HEK293 (cell line): ENCODE results near the gene NUAK1.
A peak's percentile ranks its signal among the peaks of the same experiment; 100 is the strongest.

Experiments
- CTCF ChIA-PET: fragments of 350-600 bp; formaldehyde crosslinking; extraction: SDS; loops from one replicate; lab custom pipeline; 2021; ENCODE audit warnings: antibody characterized with exemption; lab: Yijun Ruan, JAX
- POLR2A ChIA-PET: fragments of 300-600 bp; formaldehyde crosslinking; extraction: SDS; loops from one replicate; lab custom pipeline; 2020; ENCODE audit warnings: antibody characterized with exemption, inconsistent platforms; lab: Yijun Ruan, JAX
- H3K27ac ChIP-seq: fragments of 200-500 bp; sonication (Bioruptor generic); 2 replicates; pipeline ENCODE4 v1.5.1; 2014; ENCODE audit warnings: low read depth, low read length, control low read depth, inconsistent platforms; ENCODE audit errors: extremely low read depth
- H3K36me3 ChIP-seq, 2 experiments: fragments of 200-500 bp in 1 of 2; sonication (Bioruptor generic) in 1 of 2; 1 replicate in 1 of 2; 2 replicates in 1 of 2; pipeline ENCODE4 v1.5.1; 2014 to 2017; ENCODE audit warnings: inconsistent platforms in 2 of 2, low read length in 2 of 2; ENCODE audit not compliant: control insufficient read depth in 2 of 2, insufficient read depth in 1 of 2
- H3K4me1 ChIP-seq: fragments of 200-500 bp; sonication (Bioruptor generic); 2 replicates; pipeline ENCODE4 v1.5.1; 2014; ENCODE audit warnings: mild to moderate bottlenecking, low read length, inconsistent platforms; ENCODE audit not compliant: control insufficient read depth, insufficient read depth
- H3K4me3 ChIP-seq: 2 replicates; pipeline ENCODE4 v1.5.1; 2011; ENCODE audit warnings: low read depth, mild to moderate bottlenecking, control low read depth, low read length, moderate library complexity
- H3K9me3 ChIP-seq: fragments of 200-500 bp; sonication (Bioruptor generic); 2 replicates; pipeline ENCODE4 v1.5.1; 2014; ENCODE audit warnings: low read depth, low read length, inconsistent platforms; ENCODE audit not compliant: control insufficient read depth, insufficient read depth
- BCL11A ChIP-seq: fragments of 450-650 bp; formaldehyde crosslinking; IDR thresholded peaks from 2 replicates; pipeline ENCODE4 v1.5.1; 2016; ENCODE audit warnings: low read depth, missing biosample characterization, missing genetic modification characterization
- BCL6B ChIP-seq: fragments of 450-650 bp; formaldehyde crosslinking; IDR thresholded peaks from 2 replicates; pipeline ENCODE4 v1.5.1; 2017; ENCODE audit warnings: missing biosample characterization, missing genetic modification characterization
- FEZF1 ChIP-seq: fragments of 450-650 bp; formaldehyde crosslinking; IDR thresholded peaks from 2 replicates; pipeline ENCODE4 v1.5.1; 2016; ENCODE audit warnings: missing biosample characterization, missing genetic modification characterization
- OSR2 ChIP-seq: fragments of 450-650 bp; formaldehyde crosslinking; IDR thresholded peaks from 2 replicates; pipeline ENCODE4 v1.5.1; 2016; ENCODE audit warnings: missing biosample characterization, missing genetic modification characterization
- REST ChIP-seq: fragments of 450-650 bp; formaldehyde crosslinking; IDR thresholded peaks from 2 replicates; pipeline ENCODE4 v1.5.1; 2016; ENCODE audit warnings: missing biosample characterization, missing genetic modification characterization
- ZBTB26 ChIP-seq: fragments of 450-650 bp; formaldehyde crosslinking; optimal IDR thresholded peaks from 2 replicates; pipeline ENCODE3; 2016; ENCODE audit warnings: missing biosample characterization, mild to moderate bottlenecking, missing genetic modification characterization
- ZBTB48 ChIP-seq: fragments of 450-650 bp; formaldehyde crosslinking; IDR thresholded peaks from 2 replicates; pipeline ENCODE4 v1.5.1; 2016; ENCODE audit warnings: missing biosample characterization, missing genetic modification characterization
- ZNF157 ChIP-seq: fragments of 450-650 bp; formaldehyde crosslinking; IDR thresholded peaks from 2 replicates; pipeline ENCODE4 v1.5.1; 2016; ENCODE audit warnings: missing biosample characterization, missing genetic modification characterization
- ZNF16 ChIP-seq: fragments of 450-650 bp; formaldehyde crosslinking; IDR thresholded peaks from 2 replicates; pipeline ENCODE4 v1.5.1; 2016; ENCODE audit warnings: low read depth, missing biosample characterization, missing genetic modification characterization
- ZNF184 ChIP-seq: fragments of 450-650 bp; IDR thresholded peaks from 2 replicates; pipeline ENCODE4 v1.5.1; 2018; ENCODE audit warnings: missing biosample characterization, mild to moderate bottlenecking, missing genetic modification characterization
- ZNF274 ChIP-seq, 2 experiments: fragments of 200-500 bp in 1 of 2; fragments of 450-650 bp in 1 of 2; sonication (Bioruptor generic) in 1 of 2; formaldehyde crosslinking in 1 of 2; IDR thresholded peaks; 2 replicates each; pipeline versions ENCODE4 v1.5.1 to v1.6.1; 2014 to 2016; ENCODE audit warnings: borderline replicate concordance in 1 of 2, inconsistent platforms in 1 of 2, low read length in 1 of 2, missing biosample characterization in 1 of 2, missing genetic modification characterization in 1 of 2
- ZNF324 ChIP-seq: fragments of 450-650 bp; formaldehyde crosslinking; IDR thresholded peaks from 2 replicates; pipeline ENCODE4 v1.5.1; 2016; ENCODE audit warnings: missing biosample characterization, missing genetic modification characterization
- ZNF391 ChIP-seq: fragments of 450-650 bp; formaldehyde crosslinking; IDR thresholded peaks from 2 replicates; pipeline ENCODE4 v1.5.1; 2016; ENCODE audit warnings: low read depth, missing biosample characterization, missing genetic modification characterization, borderline replicate concordance
- ZNF48 ChIP-seq: fragments of 450-650 bp; formaldehyde crosslinking; IDR thresholded peaks from 2 replicates; pipeline ENCODE4 v1.5.1; 2016; ENCODE audit warnings: missing biosample characterization, missing genetic modification characterization
- ZNF639 ChIP-seq: fragments of 450-650 bp; formaldehyde crosslinking; IDR thresholded peaks from 2 replicates; pipeline ENCODE4 v1.5.1; 2016; ENCODE audit warnings: missing biosample characterization, missing genetic modification characterization
- ZNF830 ChIP-seq: fragments of 450-650 bp; IDR thresholded peaks from 2 replicates; pipeline ENCODE4 v1.5.0; 2018; ENCODE audit warnings: missing biosample characterization, missing genetic modification characterization, low read depth, mild to moderate bottlenecking, moderate library complexity
- ZNF843 ChIP-seq: fragments of 450-650 bp; formaldehyde crosslinking; IDR thresholded peaks from 2 replicates; pipeline ENCODE4 v1.5.1; 2016; ENCODE audit warnings: missing biosample characterization, missing genetic modification characterization

NUAK1 gene

GRCh38 chr12:106096376-106096775, 42.4 kb downstream of the NUAK1 start:
- ChIA-PET POLR2A (no interaction called here), CTCF (interaction anchor here (0.7 kb wide), 2 partner anchors 330 to 696 kb away, joined by 3 read pairs; no protein-coding TSS in a partner anchor)
- no peak overlapping the region for H3K27ac ChIP-seq
- no peaks in the 10 kb centered on the region for H3K36me3 ChIP-seq
- peaks cover 8% of the 10 kb centered on the region for H3K4me1 ChIP-seq
- no peaks in the 10 kb centered on the region for H3K9me3 ChIP-seq
- TF ChIP-seq ZNF324 (tag by site-specific recombination) (no peak), ZBTB48 (tag by site-specific recombination) (peak; percentile 57; the same call in 1 of the 2 replicates), FEZF1 (tag by site-specific recombination) (no peak), BCL11A (tag by site-specific recombination) (no peak), ZNF843 (tag by site-specific recombination) (no peak)
- no peak overlapping the region for H3K4me3 ChIP-seq

- ChIA-PET POLR2A (no interaction called here), CTCF (no interaction called here)
- H3K27ac ChIP-seq: no peak overlapping the region
- TF ChIP-seq ZNF830 (tag by site-specific recombination) (no peak), ZNF48 (tag by site-specific recombination) (no peak), ZNF157 (tag by site-specific recombination) (no peak), ZBTB26 (tag by site-specific recombination) (no peak), ZNF391 (tag by site-specific recombination) (no peak), ZNF274 (IDR thresholded peaks at IDR 0.05; ENCODE audit: low read length) (no peak), ZNF274 (tag by site-specific recombination; IDR thresholded peaks at IDR 0.05; ENCODE audit: borderline replicate concordance) (no peak), BCL6B (tag by site-specific recombination) (no peak)
- peaks cover 8% of the 10 kb centered on the region for H3K4me1 ChIP-seq
- H3K4me3 ChIP-seq: no peak overlapping the region
- no peaks in the 10 kb centered on the region for H3K9me3 ChIP-seq
- H3K36me3 ChIP-seq: no peaks in the 10 kb centered on the region
Measured at GRCh38 chr12:106094304-106094703, 44.5 kb downstream of the NUAK1 start.

- Histone ChIP-seq H3K27ac (no peak overlapping the region), H3K9me3 (no peaks in the 10 kb centered on the region), H3K4me3 (no peak overlapping the region), H3K36me3 (no peaks in the 10 kb centered on the region), H3K4me1 (peaks cover 8% of the 10 kb centered on the region)
- TF ChIP-seq REST (no peak), ZNF639 (tag by site-specific recombination) (no peak), ZNF16 (no peak), OSR2 (tag by site-specific recombination) (no peak), ZNF184 (tag by site-specific recombination) (no peak)
- POLR2A ChIA-PET: no interaction called here
- CTCF ChIA-PET: interaction anchor here (0.6 kb wide), 1 partner anchor 64 kb away, joined by 3 read pairs; no protein-coding TSS in a partner anchor
Measured at GRCh38 chr12:106093246-106093645, 45.5 kb downstream of the NUAK1 start.
